ENCODE measurements around the gene PTTG2.

DNA sequence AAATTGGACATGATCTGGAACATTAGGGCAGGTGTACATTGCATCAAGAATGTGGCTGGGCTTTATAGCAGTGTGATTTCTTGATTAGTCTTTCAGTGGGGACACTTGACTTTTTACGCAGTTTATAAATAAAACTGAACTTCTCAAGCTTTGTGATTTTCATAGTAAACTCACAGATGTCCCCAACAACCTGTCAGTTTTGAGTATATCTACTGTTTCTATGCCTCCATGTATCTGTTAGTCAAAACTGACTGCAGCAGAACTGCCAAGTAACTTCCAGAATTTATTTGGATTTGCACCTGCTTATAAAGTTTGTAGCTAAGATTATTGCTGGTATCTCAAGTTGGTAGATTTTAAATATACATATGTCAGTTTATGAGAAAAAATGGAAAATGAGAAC lies 20.0 kb downstream of the PTTG2 start:
- TF ChIP-seq, protein P1, sequence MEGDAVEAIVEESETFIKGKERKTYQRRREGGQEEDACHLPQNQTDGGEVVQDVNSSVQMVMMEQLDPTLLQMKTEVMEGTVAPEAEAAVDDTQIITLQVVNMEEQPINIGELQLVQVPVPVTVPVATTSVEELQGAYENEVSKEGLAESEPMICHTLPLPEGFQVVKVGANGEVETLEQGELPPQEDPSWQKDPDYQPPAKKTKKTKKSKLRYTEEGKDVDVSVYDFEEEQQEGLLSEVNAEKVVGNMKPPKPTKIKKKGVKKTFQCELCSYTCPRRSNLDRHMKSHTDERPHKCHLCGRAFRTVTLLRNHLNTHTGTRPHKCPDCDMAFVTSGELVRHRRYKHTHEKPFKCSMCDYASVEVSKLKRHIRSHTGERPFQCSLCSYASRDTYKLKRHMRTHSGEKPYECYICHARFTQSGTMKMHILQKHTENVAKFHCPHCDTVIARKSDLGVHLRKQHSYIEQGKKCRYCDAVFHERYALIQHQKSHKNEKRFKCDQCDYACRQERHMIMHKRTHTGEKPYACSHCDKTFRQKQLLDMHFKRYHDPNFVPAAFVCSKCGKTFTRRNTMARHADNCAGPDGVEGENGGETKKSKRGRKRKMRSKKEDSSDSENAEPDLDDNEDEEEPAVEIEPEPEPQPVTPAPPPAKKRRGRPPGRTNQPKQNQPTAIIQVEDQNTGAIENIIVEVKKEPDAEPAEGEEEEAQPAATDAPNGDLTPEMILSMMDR (IDR thresholded peaks at IDR 0.05): no peak
- TF ChIP-seq EP300 (IDR thresholded peaks at IDR 0.05): no peak
